Lung microvascular endothelial cell (primary cell): ENCODE results near the gene TMEM184A. TPM values are rescaled to one million over a fixed set of nuclear protein-coding genes. Genes with fewer than 3 reads are reported as not detected.

ENCODE experiments used
- DNase-seq, 2 donors: peaks; one replicate each; pipeline versions ENCODE4 v3.0.0 to v3.0.0-alpha.2; 2010; ENCODE audit warnings: low read depth in 2 of 2
- total RNA-seq: library from RNA; depleted of rRNA; stranded (reverse); fragments of >200 nt; gene quantifications from 2 replicates; pipeline ENCODE4 v1.2.1, GENCODE V29; 2014

The TMEM184A gene
- total RNA-seq, 1 donor from 2014 or later, result under 0.01 TPM

DNA sequence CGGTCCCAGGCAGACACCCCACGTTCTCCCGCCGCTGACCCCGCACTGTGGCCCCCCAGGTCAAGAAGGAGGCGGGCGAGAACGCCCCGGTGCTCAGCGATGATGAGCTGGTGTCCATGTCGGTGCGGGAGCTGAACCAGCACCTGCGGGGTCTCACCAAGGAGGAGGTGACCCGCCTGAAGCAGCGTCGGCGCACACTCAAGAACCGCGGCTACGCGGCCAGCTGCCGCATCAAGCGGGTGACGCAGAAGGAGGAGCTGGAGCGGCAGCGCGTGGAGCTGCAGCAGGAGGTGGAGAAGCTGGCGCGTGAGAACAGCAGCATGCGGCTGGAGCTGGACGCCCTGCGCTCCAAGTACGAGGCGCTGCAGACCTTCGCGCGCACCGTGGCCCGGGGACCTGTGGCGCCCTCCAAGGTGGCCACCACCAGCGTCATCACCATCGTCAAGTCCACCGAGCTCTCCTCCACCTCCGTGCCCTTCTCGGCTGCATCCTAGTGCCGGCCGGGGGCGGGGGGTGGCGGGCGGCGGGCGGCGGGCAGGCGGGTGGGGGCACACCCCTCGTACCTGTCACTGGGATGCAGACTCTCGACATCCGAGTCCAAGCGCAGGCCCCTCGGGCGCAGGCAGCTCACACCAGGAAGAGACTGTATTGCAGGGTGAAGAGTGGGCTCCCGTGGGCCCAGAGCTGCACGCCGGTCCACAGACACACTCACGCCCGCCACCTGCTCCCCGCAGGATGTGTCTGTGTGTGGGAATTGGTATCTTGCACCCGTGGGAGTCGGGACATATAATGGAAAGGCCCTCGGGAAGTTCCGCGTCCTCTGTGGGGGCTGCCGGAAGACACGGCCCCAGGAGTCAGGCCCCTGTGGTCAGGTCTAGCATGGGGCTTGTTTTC is 15.9 kb downstream of the TMEM184A start:
- DNase-seq, result no peak

DNA sequence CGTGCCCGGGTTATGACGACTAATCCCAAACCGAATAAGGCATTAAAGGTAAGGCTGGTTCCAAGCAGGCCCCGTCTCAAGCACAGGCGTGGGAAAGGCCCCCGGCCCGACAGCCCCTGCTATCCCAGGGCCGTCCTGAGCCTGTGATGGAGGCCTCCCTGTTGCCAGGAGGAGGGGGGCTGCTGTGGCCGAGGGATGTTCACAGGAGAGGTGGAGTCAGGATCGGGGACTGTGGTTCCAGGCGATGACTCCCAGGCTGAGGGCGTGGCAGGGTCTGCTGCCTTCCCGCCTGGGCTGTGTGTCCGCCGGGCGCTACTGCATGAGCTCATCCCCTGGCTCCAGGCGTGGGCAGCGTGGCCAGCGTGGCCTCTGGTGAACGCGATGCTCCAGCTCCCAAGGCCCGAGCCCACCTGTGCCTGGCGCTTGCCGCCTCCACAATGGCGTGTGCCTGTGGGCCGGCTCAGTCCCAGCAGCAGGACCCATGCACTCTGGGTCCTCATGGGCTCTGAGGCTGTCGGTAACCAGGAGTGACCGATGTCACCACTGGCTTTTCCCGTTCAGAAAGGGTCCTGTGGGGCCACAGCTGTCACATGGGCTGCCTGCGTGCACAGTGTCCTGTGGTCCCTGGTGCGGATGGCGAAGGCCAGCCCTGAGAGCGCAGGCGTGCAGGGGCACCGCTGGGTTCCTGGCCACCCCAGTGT is 16.7 kb downstream of the TMEM184A start:
- no peak for DNase-seq

DNA sequence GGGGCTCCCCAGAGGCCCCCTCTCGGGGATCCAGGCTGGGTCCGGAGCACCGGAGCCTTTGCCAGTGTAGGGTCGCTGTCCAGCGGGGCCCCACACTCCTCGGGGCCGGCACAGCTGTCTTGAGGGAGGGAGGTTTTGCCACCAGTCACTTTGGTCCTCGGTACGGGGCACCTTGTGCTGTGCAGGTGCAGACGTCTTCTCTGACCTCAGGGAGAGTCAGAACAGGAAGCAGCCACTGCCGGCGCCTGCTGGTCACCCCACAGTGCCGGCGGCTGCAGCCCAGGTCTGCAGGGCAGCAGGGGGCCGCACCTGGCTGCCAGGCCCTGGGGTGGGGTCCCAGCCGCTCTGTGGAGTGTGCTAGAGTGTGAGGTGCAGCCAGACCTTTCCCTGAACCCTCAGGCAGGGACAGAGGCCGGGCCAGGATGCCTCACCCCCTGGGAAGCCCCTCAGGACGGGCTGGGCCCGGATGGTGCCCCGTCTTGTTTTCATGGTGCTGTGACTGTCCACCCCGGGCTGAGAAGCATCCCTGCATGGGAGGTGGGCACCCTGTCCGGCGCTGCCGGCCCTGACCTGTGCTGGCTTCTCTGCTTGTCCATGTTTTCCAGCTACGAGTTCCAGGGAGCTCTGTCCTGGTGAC is 17.3 kb downstream of the TMEM184A start:
- DNase-seq, result peak in 1 of 2 donors; percentile 43

DNA sequence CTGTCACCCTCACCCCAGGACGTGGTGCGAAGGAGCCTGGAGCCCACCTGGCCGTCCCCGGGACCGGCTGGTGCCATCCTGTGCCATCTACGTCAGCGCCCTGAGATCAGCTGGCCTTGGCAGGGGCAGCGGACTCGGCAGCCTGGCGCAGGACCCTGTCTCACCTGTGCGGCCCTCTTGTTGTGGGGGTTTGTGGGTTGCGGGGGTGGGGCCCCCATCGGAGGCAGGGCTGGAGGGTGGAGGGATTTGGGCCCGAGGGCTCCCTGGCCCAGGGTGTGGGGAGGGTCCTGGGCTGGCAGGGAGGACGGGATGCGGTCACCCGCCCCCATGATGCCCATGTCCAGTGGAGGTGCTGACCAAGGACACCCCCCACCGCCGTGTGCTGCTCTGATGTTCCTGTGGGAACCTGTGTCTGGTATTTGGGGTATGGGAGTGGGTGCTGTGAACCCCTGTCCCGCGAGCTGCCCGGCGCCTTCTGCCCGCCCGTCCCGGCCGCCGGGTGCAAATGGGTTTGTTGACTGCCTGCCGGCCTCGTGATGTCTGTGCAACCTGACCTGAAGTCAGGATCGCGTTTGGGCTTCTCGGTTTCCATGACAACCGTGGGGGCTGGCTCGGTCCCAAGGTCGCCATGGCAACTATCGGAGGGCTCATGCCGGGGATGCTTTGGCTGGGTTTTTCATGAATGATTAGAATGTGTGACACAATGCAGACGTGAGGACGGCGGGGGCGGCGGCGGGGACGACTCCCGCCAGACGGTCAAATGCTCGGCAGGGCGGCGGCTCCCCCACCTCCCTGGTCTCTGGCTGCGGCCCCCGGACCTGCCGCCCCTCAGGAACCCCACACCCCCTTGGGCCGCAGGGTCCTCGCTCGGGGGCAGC is 18.2 kb downstream of the TMEM184A start:
- peak; percentile 98 to 99 for DNase-seq

DNA sequence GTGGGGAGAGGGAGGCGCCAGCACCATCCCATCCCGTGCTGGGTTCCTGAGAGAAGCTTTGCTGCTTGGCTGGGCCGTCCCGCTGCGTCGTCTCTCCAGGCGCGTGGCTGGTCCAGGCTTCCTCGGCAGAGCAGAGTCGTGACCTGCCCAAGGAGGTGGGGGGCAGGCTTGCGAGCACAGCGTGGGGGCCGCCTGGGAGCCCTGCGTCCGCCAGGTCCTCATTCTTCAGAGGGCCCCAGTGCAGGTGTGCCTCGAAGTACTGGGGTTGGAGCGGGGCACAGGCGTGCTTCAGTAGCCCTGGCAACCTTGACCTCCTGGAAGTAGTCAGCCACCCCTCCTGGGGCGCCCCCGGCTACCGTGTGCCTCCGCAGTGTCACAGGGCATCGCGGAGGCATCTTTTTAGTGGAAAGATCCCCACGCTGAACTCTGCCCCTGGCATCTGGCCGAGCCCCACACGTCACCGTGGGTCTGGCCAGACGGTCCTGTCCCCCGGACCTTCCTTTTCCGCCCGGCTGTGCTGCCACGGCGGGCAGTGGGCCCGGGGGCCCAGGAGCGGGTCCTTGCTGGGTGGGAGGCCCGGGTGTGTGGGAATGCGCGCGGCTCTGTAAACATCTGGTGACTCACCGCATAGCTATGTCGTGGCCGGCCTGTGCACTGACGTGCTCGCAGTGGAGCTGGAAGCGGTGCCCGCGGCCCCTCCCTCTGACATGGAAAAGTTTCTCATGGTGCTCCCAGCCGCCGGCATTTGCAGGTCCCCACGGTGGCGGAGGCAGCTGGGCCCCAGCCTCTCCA is 19.1 kb downstream of the TMEM184A start:
- peak; percentile 99 to 100 for DNase-seq

DNA sequence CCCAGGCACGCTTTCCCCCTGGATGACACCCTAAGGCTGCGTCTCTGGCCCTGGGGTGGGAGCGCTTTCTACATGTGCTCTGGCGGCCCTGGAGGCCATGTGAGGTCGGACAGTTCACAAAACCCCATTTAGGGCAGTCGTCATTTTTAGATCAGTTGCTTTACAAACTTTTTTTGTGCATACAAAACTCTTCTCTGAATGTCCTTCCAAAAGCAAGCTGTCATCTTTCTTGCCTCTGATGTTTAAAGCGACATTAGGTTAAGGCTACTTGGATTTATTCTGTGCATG is 19.6 kb downstream of the TMEM184A start:
- DNase-seq, result no peak

- peak in 1 of 2 donors; percentile 54 for DNase-seq
Observed at GRCh38 chr7:1535701-1536454, 20.1 kb downstream of the TMEM184A start.

- DNase-seq, result no peak
Observed at GRCh38 chr7:1535100-1535458, 20.9 kb downstream of the TMEM184A start.

GRCh38 chr7:1534330-1535099 is 21.5 kb downstream of the TMEM184A start:
- DNase-seq, result no peak

DNA sequence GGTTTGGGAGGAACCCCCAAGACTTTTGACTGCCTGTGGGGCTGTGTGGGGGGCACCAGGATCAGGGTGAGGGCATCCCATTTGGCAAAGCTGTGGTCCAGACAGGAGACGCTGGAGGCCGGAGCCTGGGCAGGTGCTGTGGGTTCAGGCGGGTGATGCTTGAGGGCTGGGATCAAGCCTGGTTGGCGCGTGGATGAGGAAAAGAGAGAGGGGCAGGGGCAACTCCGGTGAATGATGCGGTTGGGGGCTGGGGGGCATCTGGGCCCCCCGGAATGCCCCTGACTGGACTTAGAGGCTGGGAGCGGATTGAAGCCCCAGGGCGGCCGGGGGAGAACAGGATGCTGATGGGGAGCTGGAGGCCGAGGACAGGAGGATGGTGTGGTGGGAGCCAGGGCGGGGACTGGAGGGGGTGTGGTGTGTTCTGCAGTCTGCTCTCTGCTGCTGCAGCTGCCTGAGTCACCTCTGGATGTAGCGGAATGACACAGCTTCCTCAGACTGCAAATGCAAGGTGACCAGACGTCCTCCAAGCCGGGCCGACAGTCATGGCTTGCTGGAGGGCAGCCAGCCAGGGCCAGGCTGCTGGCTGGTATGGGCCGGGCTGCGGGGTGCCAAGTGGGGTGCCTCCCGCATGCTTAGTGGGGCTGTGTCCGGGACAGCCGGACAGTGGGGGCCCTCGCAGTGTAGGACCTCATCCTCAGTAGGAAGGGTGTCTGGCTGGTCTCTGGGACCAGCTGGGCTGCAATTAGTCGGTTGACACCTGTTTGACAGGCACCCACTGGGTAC is 22.3 kb downstream of the TMEM184A start:
- DNase-seq, result peak; percentile 86 to 96

GRCh38 chr7:1533255-1533546 is 22.8 kb downstream of the TMEM184A start:
- DNase-seq, result no peak

- DNase-seq, result peak; percentile 96 to 97
Observed at GRCh38 chr7:1532456-1533254, 23.4 kb downstream of the TMEM184A start.

- no peak for DNase-seq
Observed at GRCh38 chr7:1531979-1532455, 24.0 kb downstream of the TMEM184A start.

DNA sequence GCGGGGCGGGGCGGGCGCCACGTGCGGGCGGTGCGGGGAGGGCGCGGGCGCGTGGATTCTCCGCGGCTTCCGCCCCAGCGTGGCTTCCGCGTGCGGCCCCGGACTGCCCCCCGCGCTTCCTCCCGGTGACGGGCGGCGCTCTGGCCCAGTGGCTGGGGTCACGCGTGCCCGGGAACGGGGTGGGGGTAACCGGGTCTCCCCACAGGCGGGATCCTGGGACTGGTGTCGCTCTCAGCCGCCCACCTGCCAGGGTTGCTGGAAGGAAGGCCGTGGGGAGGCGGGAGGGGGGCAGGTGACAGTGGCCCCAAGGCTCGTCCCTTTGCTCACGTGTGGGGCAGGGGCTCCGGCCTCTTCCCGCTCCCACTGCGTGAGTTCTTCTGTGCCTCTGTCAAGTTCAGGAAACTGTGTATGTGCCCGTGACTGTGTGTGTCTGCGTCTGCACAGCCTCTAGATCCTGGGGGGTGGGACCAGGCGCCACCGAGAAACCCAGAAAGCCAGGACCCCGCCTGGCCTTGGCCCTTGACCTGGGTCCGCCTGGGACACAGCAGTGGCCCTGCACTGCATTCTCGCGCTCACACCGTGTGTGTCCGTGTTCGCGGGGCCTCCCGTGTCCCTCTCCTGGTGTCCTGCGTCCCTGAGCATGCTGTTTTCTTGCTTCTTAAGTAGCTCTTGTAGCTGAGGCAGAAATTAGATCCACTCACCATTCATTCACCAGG is 24.6 kb downstream of the TMEM184A start:
- DNase-seq, result peak; percentile 61 to 67

GRCh38 chr7:1530946-1531262 is 25.1 kb downstream of the TMEM184A start:
- no peak for DNase-seq

DNA sequence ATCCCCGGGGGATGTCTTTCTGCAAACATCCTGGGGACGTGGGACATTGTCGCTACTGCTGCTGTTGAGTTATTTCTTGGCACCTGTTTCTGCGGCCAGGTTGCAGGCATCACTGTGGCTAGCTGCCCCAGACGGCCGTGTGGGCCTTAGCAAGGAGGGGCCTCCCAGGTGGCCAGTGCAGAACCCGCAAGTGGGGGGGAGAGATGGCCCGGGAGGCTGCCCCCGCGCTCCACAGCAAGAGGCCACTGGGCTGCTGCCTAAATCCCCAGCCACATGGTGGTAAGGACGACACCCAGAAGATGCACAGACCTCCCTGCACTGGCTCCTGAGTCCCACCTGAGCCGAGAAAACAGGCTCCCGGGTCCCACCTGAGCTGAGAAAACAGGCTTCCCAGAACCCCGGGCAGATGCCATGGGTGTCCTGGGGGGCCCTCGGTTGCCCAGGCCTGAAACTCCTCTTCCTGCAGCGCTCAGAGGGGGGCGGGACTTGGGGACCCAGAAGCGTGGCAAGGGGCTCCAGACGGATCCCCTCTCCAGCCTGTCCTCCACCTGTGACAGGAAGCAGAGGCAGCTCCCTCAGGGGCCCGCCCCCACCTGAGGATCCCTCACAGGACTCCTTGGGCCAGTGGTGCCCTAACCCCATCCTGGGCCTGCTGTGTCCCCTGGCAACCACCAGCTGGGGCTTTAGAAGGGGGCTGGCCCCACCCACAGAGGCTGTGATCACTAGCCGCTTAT is 26.5 kb downstream of the TMEM184A start:
- no peak for DNase-seq
